Measurements from ENCODE around the gene PPP1R11.

- TF ChIP-seq CTCF (conservative IDR thresholded peaks at IDR 0.05; ENCODE audit: low read length) = no peak
- no peak for TF ChIP-seq EZH2phosphoT487 (IDR thresholded peaks at IDR 0.05; ENCODE audit: borderline replicate concordance)
Observed at GRCh38 chr6:30073489-30074235, 6.7 kb downstream of the PPP1R11 start.
